Renal cortex interstitium (tissue), 11 donors: ENCODE data around the gene MMP28. TPM values are rescaled to one million over a fixed set of nuclear protein-coding genes. Genes with fewer than 3 reads are reported as not detected.
A peak's percentile ranks its signal among the peaks of the same experiment; 100 is the strongest.

Experiments
- DNase-seq, 11 donors: peaks; one replicate each; pipeline ENCODE4 v3.0.0-alpha.2; 2013; ENCODE audit warnings: low read depth in 9 of 11, low spot score in 4 of 11; ENCODE audit errors: extremely low read depth in 1 of 11
- polyA plus RNA-seq, 3 donors: library from polyadenylated mRNA; unstranded; fragments of 120-200 nt; gene quantifications; one replicate each; pipeline ENCODE4 v1.2.1, GENCODE V29; 2013; ENCODE audit not compliant: insufficient read length in 3 of 3

Gene MMP28
- polyA plus RNA-seq, 3 donors = 1.3 to 2.4 (median 2.1) TPM

DNA sequence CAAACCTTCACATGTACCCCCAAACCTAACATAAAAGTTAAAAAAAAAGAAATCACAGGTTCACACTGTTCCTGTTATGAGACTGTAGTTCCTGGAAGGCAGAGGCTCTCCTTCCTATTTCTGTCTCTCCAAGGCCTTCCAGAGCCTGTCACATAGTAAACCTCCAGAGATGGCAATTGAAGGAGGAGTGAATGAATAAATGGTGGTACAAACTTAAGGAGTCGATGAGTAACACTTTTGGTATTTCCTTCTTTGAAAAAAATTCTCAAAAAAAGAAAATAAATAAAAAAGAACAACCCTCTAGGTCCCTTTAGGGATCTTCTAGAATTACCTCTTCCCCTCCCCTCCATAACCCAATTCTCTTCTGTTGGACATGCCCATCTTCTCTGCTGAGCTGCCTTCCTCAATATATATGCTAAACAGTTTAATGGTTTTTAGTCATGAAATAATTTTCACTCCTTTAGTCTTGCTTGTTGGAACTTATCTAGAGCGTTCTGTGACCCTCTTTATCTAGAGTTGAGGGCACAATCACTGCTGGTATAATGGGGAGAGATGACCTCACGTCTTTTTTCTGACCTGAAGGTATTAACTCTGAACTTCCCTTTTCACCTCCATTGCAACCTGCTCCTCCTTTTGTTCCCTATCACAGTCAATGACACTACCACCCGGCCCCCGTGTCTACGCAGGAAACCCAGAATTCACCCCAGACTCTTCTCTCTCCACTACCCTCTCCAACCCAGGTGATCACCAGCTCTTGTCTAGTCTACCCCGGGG, 12.1 kb upstream of the MMP28 start:
- DNase-seq = no peak

DNA sequence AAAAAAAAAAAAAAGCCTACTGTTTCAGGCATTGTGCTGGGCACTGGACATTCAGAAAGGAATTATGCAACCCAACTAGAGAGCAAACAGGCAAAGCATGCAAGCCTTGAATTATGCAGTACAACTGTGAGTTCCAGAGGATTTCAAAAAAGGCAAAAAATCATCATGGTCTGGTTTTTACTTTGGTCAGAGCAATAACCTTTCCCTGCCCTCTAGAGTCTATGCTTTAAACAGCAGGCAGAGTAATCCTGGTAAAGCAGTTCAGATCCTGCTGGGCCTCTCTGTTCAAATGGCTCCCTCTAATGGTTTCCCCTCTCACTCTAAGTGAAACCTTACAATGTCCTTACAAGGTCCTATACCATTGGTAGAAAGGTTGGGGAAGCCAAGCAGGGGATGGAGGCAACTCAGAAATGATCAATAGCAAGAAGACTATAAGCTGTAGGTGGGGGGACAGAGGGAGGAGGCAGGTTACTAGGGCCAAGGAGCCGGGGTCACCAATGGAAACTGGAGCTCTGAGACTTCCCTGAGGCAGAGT, 9.3 kb upstream of the MMP28 start:
- DNase-seq = peak in 10 of 11 donors; percentile 47 to 82 (median 66)

DNA sequence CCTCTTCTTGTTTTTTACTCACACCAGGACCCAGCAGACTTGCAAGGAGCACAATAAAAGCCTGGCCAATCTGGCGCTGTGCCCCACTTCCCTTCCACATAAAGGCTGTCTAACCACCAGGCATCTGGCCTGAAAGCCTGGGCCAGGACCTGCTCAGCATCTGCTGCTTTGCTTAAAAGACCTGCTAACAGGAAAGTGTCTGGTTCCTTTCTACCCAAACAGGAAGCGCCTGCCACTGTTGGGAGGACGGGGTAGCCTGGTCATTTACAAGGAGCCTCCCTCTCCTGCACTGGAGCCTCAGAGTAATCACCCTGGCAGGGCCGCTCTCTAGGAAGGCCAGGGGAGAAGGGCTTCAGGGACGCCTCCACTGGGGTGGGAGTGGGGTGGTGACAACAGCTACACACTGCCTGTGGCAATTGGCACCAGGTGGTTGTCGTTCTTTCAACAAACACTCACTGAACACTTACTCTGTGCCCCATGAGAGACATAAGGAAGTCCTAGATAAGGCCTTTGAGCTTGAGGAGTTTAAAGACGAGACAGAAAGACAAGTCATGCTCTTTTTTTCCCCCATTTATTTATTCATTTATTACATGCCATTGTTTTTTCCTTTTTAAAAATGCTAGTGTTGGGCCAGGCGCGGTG, 6.3 kb upstream of the MMP28 start:
- DNase-seq = peak in 1 of 11 donors; percentile 20

DNA sequence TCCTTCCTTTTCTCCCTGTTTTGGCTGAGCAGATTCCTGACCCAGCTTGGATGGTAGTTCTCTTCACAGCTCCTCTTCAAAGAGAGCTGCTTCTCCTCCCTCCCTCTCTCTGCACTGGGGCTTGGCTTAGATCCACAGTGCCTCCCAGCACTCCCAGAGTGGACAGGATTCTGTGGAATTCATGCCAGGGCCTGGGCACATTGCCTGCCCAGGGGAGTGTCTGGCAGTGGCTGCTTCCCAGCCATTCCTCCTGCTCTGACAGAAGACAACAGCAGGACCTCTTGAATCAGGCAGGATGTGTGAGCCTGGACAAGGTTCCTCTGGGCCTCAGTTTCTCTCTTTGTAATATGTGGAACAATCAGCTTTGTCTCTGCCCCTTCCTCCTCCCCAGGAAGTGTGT, 4.5 kb upstream of the MMP28 start:
- no peak for DNase-seq

DNA sequence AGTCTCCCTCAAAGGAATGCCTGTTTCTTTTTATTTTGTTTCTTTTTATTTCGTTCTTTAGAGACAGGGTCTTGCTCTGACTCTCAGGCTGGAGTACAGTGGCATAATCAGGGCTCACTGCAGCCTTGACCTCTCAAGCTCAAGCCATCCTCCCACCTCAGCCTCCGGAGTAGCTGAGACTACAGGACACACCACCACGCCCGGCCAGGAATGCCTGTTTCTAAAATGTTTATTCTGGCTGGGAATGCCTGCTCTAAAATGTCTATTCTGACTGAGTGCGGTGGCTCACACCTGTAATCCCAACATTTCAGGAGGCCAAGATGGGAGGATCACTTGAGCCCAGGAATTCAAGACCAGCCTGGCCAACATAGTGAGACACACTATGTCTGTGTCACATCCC, 2.5 kb upstream of the MMP28 start:
- DNase-seq = no peak

DNA sequence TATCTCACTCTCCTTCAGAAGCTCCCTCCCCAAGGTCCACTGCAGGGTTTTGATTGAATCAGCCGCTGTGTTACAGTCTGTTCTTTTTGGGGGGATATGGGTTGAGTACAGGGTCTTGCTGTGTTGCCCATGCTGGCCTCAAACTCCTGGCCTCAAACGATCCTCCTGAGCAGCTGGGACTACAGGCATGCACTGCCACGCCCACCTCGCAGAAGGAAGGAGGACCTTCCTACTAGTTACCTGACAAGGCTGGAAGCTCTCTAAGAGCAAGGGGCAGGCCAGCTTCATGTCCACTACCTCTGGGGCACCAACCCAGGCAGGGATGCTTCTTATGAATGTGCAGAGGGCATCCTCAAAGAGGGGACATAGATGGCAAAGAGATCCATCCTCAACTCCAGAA, 1.9 kb upstream of the MMP28 start:
- DNase-seq = no peak

DNA sequence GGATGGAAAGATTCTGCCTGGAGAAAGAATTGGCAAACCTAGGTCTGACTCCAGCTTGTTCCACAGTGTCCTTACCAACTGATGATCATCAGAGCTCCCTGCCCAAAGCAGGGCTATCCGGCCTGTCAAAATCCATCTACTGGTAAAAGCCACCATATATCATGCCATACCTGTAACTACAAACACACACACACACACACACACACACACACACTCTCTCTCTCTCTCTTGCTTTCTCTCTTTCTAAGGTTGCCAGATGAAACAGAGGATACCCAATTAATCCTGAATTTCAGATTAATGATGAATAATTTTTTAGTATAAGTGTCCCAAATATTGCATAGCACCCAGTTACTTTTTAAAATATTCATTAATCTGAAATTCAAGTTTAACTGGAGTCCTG, 1.5 kb upstream of the MMP28 start:
- DNase-seq = no peak

DNA sequence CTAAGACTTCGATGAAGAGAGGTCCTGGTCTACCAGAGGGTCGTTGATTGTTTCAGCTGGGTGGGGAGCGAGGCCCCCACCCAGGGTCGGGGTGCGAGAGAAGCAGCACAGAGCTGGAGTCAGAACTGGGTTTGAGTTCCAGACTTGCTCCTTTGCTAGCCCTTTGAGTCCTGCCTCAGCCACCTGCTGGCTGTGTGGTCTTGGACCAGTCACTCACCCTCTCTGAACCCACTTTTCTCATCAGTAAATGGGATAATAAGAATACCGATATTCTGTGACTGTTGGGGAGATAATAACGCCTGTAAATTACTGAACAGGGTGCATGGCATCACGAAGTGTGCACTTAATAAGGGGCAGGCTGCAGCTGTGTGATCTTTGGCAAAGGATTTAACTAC, 427 bp upstream of the MMP28 start:
- no peak for DNase-seq

DNA sequence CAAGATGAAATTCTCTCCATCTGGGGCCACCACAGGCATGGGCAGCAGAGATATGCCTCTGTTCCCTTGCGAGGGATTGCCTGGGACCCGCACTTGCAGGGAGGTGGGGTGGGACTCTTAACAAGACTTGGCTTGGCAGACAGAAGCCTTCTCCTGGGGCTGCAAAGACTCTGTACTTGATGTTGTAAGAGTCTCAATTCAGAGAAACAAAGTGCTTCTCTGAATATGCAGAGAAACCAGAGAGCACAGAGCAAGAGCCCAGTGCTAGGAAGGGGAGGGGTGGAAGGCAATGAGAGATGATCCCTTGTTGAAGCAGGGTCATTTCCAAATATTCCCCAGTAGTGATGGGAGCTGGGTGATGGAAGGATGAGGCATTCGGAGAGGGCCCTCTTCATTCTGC, 2.2 kb downstream of the MMP28 start:
- DNase-seq = no peak

DNA sequence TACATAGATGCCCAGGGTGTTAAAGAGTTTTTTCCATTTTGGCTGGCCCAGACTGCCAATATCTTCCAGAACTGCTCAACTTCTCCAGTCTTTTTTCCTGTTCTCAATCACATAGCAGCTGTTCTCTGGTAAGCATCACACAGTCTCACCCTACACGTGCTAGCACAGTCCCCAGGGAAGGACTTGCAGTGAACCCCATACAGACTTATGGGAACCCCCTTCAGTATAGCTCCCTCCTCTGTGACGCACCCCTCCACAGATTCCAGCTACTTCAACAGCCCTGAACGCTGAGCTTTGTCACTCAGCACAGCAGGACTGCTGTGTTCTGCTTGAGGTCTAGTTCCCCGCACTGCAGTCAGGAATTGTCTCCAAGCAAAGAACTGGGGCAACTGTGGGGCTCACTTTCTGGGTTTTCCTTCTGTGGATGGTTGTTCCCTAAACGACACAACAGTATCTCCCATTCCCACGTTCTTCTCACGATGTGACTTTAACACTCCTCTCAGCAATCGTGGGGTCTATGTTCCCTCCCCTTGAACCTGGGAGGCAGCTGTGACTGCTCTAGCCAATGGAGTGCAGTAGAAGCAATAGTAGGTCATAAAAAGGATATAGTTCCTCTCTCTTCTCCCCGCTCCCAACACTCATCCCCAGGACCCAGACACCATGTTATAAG, 3.6 kb downstream of the MMP28 start:
- no peak for DNase-seq

DNA sequence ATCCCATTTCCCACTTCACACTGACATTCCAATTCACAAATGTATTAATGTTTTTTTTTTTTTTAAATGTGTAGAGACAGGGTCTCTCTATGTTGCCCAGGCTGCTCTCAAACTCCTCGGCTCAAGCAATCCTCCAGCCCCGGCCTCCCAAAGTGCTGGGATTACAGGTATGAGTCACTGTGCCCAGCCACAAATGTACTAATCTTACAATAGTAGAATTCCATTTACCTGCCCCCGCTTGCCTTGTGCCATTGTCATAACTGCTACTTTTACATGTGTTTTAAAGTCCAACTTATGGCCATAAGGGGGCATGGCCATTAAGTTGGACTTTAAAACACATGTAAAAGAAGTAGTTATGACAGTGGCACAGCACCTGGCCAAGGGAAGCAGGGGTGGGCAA, 4.6 kb downstream of the MMP28 start:
- DNase-seq = no peak

DNA sequence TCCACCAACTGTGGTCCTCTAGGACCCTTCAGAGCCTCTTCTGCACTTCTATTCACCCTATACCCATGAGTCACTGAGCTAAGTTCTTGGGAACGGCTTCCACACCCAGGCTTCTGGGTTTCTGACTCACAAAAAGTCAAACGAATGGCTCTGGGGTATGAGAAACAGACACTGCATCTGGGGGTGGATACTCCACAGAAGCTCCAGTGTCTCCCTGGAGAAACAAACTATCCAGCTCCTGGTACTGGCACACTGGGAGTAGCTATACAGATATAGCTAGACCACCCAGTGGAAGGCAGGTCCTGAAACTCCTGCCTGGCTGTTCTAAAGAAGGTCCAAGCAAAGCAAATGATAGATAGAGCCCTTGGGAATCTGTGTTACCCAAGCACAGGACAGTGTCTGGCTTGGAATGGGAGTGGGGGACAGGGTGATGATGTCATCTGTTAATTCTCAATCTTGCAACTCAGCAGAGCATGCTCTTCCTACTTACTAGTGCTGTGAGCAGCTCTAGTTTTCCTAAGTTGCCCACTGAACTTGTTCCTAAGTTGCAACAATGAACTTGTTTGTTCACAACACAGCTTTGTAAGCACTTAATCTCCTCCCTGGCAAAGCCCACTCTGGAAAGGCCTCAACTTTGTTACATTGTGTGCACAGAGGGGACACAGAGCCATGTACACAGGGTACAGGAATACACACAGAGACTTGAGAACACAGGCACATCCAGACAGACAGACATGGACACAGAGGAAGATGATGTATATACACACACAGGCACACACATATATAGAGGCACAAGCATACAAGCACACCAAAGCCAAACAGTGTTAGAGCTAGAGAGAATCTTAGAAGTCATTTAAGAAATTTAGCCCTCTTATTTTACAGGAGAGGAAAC, 6.7 kb downstream of the MMP28 start:
- no peak for DNase-seq

DNA sequence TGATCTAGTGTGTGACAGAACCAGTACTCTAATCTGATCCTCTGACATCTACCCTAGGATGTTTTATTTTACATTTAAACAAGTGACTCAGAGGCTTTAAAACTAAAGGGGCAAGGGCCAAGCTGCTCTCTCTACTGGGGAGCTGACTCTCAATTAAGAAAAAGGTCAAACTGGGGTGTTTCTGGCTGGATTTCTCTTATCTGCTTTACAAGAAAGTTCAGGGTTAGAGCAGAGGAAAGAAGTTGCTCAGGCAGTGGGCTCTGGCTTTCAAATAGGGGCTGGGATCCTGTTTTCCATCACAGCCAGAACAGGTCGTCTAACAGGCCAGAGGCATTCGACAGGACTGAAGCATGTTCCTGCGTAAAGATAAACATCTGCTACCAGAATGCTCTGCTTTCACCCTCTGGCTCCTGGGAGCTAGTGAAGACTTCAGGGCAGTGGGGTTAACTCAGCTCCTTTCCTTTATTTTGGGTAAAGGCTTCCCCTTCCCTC, 8.5 kb downstream of the MMP28 start:
- no peak for DNase-seq

DNA sequence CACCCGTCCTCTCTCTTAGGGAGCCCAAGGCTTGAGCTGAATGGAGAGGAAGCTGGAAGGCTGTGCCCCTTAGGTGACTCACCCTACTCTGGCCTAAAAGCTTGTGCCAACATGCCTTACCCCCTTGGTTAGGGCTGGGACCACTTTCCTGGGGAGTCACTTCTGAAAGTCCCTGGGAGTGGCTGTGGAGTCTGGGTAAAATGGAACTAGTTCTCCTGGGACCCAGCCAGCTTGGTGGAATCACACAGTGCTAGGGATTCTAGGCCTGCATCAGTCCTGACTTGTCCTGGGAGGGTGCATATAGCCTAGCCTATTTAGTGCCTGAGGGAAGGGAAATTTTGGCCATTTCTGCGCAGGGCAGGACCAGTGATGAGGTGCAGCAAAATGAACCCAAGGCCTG, 10.5 kb downstream of the MMP28 start:
- DNase-seq = no peak

DNA sequence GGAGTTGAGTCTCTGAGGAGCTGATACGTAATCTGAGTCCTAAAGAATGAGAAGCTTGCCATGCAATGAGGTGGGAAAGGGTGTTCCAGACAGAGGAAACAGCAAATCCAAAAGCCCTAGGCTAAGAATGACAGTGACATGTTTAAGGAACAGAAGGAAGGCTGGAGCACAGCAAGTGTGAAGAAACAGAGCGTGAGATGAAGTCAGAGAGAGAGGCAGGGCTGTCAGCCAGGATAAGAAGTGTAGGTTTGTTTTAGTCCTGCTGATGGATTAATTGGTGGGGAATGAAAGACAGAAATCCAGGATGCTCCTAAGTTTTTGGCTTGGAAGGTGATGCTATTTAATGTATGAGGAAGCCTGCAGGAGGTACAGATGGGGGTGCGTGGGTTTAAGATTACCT, 14.5 kb downstream of the MMP28 start:
- no peak for DNase-seq

DNA sequence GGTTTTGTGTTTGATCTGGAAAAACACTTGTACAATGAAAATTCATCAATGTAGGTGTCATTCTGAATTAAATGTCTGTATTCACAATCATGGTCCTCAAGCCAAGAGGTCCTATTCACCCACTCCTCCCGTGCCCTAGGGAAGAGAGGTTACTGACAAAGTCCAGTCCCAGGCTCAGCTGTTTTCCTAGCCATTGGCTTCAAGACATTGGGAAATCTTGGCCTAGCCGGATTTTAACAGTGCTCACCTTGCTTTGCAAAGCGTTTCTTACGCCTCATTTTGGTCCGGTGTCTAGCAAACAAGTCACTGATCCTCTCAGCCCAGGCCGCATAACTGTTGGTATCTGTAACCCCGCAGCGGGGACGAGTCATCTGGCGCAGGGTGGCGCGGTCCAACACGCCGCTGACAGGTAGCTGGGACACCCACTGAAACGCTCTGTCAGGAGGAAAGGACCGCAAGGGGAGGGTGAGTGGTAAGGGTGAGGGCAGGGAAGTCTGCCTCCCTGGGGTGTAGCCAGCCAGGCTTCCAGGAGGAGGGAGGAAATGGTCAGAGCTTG, 16.7 kb downstream of the MMP28 start:
- no peak for DNase-seq

DNA sequence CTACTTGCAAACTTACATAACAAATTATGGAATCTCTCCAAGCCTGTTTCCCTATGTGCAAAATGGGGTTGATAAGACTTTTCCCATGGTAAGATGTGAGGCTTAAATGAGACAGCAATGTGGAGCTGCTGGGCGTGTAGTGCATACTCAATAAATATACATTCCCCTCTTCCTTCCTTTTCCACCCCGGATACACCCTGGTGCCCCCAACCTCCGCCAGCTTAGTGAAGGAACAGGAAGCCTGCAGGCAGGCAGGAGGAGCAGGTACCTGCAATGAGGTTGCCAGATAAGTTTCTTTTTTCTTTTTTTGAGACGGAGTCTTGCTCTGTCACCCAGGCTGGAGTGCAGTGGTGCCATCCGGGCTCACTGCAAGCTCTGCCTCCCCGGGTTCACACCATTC, 19.9 kb downstream of the MMP28 start:
- no peak for DNase-seq

DNA sequence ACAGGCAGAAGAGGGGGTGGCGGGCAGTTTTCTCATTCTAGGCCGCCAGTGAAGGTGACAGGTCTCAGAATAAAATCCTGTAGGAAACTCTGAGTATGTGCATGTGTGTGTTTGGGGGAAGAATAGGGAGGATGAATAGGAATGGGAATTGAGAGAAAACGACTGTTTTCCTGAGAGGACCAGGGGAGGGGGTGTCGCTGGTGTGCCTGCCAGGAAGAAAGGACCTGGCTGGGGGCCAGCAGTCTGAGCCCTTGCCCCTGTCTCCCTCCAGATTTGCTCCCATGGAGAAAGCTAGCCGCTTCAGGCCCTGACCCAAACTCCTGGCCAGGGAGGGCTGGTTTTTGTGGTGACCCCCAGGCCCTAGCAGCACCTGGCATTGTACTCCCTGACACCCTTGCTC, 20.4 kb downstream of the MMP28 start:
- no peak for DNase-seq

DNA sequence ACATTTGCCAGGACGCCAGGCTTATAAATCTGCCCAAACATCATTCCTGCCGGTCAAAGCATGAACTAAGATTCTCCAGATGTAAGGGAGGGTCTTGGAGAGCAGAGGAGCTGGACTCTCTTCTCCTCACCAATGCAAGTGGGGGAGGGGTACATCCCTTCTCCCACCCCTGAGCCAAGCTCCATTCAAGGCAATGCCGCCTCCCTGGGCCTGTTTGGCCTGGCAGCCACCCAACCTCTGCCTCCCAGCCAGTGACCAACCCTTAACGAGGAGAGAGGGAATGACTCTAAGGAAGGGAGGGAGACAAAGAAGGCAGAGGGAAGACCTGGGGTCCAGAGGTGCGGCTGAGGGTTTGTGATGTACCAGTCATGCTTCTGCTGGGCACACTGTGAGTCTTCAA, 20.9 kb downstream of the MMP28 start:
- no peak for DNase-seq
